ENCODE data around the gene TFE3. TPM values are rescaled to one million over a fixed set of nuclear protein-coding genes. Genes with fewer than 3 reads are reported as not detected.

TFE3 gene
- total RNA-seq, 6 donors from 2014 or later, result 44.4 to 99.7 (median 72.3) TPM

DNA sequence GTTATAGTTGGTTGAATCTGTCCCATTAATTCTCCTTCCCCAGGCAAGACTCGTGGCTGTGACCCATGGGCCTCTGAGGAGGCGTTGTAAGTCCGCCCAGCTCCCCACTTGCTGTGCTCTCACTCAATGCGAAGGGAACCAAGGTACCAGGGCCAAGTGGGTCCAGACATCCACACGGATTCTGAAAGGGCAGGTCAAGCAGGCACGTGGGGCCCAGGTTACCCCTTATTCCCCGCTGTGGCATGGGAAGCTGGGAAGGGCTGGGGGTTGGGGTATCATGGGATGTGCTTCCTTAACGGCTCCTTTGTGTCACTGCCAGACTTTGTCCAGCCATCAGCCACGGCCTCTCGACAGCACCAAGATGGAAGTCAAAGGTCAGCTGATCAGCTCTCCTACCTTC lies 18.8 kb upstream of the TFE3 start:
- Histone ChIP-seq H3K4me3 (no peak overlapping the region), H3K27ac (no peak overlapping the region), H3K9me3 (no peaks in the 10 kb centered on the region), H3K36me3 (peaks cover 0 to 29% (median 3%) of the 10 kb centered on the region in 4 donors), H3K27me3 (no peaks in the 10 kb centered on the region), H3K4me1 (peaks cover 0 to 6% (median 0%) of the 10 kb centered on the region in 4 donors)
- no peak for ATAC-seq (ENCODE audit: low FRiP score in 2 of 2)
- DNase-seq, result no peak
- TF ChIP-seq, protein P1, sequence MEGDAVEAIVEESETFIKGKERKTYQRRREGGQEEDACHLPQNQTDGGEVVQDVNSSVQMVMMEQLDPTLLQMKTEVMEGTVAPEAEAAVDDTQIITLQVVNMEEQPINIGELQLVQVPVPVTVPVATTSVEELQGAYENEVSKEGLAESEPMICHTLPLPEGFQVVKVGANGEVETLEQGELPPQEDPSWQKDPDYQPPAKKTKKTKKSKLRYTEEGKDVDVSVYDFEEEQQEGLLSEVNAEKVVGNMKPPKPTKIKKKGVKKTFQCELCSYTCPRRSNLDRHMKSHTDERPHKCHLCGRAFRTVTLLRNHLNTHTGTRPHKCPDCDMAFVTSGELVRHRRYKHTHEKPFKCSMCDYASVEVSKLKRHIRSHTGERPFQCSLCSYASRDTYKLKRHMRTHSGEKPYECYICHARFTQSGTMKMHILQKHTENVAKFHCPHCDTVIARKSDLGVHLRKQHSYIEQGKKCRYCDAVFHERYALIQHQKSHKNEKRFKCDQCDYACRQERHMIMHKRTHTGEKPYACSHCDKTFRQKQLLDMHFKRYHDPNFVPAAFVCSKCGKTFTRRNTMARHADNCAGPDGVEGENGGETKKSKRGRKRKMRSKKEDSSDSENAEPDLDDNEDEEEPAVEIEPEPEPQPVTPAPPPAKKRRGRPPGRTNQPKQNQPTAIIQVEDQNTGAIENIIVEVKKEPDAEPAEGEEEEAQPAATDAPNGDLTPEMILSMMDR (IDR thresholded peaks at IDR 0.05), result no peak
- TF ChIP-seq POLR2A (IDR thresholded peaks at IDR 0.05) (no peak), EP300 (IDR thresholded peaks at IDR 0.05) (no peak), POLR2AphosphoS5 (IDR thresholded peaks at IDR 0.05) (no peak)
- WGBS, 2 donors, result 89% methylated on average over 10 of the region's 10 CpGs; no CpG with 5 or more reads in 1 of the 2 donors

DNA sequence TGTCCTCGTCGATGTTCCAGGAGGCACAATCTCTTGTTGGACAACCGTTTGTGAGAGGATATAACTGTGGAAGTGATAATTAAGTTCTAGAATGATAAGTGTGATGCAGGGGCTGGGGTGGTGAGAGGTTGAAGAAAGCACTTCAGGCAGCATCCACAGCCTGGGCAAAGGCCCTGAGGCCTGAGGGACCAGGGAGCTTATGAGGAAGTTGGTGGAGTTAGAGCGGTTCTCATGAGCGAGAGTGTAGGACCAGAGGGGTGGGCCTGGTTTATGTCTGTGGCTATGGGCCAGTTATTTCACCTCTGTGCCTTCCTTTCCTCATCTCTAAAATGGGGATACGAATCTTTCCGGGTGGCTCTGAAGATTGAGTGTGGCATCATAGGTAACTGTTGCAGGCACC lies 18.3 kb upstream of the TFE3 start:
- TF ChIP-seq, protein P1 (IDR thresholded peaks at IDR 0.05), result no peak
- TF ChIP-seq EP300 (IDR thresholded peaks at IDR 0.05), result no peak
- no peak for TF ChIP-seq POLR2A (IDR thresholded peaks at IDR 0.05)
- no peak for TF ChIP-seq POLR2AphosphoS5 (IDR thresholded peaks at IDR 0.05)
- Histone ChIP-seq H3K9me3 (no peaks in the 10 kb centered on the region), H3K27me3 (no peaks in the 10 kb centered on the region), H3K4me3 (no peak overlapping the region), H3K36me3 (peaks cover 0 to 29% (median 3%) of the 10 kb centered on the region in 4 donors), H3K27ac (no peak overlapping the region), H3K4me1 (peaks cover 0 to 6% (median 0%) of the 10 kb centered on the region in 4 donors)
- 83 to 90% methylated on average over 7 of the region's 7 CpGs for WGBS, 2 donors
- ATAC-seq (ENCODE audit: low FRiP score in 2 of 2), result no peak
- no peak for DNase-seq

DNA sequence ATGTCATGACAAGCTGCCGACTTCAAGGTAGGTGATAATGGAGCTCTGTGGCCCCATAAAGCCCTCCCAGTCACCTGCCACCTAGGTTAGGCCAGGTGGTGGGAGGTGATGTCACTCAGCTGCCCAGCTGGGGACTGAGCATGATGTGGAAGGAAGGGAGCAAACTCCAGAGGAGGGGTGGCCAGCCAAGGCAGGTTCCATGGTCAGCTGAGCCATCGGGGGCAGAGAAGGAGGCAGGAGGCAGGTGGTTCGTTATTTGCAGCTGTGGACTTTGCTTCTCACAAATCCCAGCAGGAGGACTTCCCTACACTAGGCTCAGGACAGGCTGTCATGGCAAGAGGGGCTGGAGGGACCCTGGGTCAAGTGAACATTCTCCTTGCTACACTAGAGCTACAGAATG lies 17.8 kb upstream of the TFE3 start:
- WGBS, 2 donors, result 84 to 100% methylated on average over 2 to 3 of the region's 3 CpGs
- no peaks in the 10 kb centered on the region for H3K9me3 ChIP-seq
- H3K27me3 ChIP-seq, result no peaks in the 10 kb centered on the region
- H3K27ac ChIP-seq, result no peak overlapping the region
- DNase-seq (no peak), ATAC-seq (ENCODE audit: low FRiP score in 2 of 2) (no peak)
- no peak for TF ChIP-seq POLR2A (IDR thresholded peaks at IDR 0.05)
- peaks cover 0 to 6% (median 0%) of the 10 kb centered on the region in 4 donors for H3K4me1 ChIP-seq
- H3K36me3 ChIP-seq, result peaks cover 0 to 28% (median 3%) of the 10 kb centered on the region in 4 donors
- H3K4me3 ChIP-seq, result no peak overlapping the region

DNA sequence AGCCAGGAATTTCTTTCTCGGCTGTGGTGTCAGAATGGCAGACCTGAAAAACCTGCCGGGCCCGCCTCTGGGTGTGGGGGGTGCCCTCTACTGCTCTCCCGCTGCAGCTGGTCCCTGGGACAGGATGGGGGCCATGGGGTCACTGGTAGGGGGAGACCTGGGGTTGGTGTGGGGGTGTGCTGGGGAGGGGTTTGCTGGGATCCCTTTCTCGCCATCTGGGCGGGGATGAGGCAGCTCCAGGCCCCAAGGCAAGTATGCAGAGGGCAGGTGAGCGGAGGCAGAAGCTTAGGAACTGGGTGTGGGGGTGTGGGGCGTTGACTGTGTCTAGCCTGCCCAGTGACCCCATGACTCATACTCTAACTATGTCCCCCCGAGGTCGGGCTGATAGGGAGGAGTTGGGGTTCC lies 16.5 kb upstream of the TFE3 start:
- ATAC-seq (ENCODE audit: low FRiP score in 2 of 2), result peak in 1 of 2 donors; percentile 38
- peak overlapping the region in 3 of 4 donors; percentile 37 to 48 (median 47) for H3K4me3 ChIP-seq
- WGBS, 2 donors, result 50 to 64% methylated on average over 1 to 10 of the region's 10 CpGs

DNA sequence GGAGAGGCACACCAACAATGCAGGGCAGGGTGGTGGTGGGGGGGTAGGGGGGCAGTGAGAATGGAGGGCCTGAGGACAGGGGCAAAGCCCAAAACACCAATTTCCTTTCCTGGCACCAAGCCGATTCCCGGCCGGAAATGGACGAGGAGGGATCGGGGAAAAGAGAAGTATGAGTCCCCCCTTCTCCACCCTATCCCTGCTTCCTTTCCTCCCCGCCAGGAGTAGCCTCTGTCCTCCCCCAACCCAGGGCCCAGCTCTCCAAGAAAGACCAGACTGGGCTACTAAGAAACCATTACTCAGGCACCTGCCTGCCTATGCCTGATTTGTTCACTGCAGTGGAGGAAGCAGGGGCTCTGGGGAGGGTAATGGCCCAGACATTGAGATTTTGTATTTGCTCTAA lies 16.0 kb upstream of the TFE3 start:
- 17 to 62% methylated on average over 5 to 6 of the region's 6 CpGs for WGBS, 2 donors
- Histone ChIP-seq H3K4me1 (peaks cover 0 to 6% (median 0%) of the 10 kb centered on the region in 4 donors), H3K36me3 (peaks cover 0 to 13% (median under 1%) of the 10 kb centered on the region in 4 donors), H3K4me3 (peak overlapping the region in 3 of 4 donors; percentile 37 to 48 (median 47)), H3K27ac (peak overlapping the region; percentile 63 to 78 (median 70)), H3K27me3 (no peaks in the 10 kb centered on the region), H3K9me3 (no peaks in the 10 kb centered on the region)
- ATAC-seq (ENCODE audit: low FRiP score in 2 of 2), result no peak
- no peak for DNase-seq
- TF ChIP-seq EP300 (IDR thresholded peaks at IDR 0.05), result no peak

More for the DNA sequence above, 16.5 kb upstream of the TFE3 start:
- peak in 1 of 2 donors; percentile 45 for DNase-seq
- peaks cover 0 to 6% (median 0%) of the 10 kb centered on the region in 4 donors for H3K4me1 ChIP-seq
- TF ChIP-seq EP300 (IDR thresholded peaks at IDR 0.05), result no peak
- TF ChIP-seq POLR2A (IDR thresholded peaks at IDR 0.05), result no peak
- TF ChIP-seq, protein P1 (IDR thresholded peaks at IDR 0.05), result no peak
- no peak for TF ChIP-seq POLR2AphosphoS5 (IDR thresholded peaks at IDR 0.05)
- H3K27ac ChIP-seq, result peak overlapping the region; percentile 63 to 78 (median 70)
- peaks cover 0 to 18% (median 3%) of the 10 kb centered on the region in 4 donors for H3K36me3 ChIP-seq
- H3K27me3 ChIP-seq, result no peaks in the 10 kb centered on the region
- H3K9me3 ChIP-seq, result no peaks in the 10 kb centered on the region

DNA sequence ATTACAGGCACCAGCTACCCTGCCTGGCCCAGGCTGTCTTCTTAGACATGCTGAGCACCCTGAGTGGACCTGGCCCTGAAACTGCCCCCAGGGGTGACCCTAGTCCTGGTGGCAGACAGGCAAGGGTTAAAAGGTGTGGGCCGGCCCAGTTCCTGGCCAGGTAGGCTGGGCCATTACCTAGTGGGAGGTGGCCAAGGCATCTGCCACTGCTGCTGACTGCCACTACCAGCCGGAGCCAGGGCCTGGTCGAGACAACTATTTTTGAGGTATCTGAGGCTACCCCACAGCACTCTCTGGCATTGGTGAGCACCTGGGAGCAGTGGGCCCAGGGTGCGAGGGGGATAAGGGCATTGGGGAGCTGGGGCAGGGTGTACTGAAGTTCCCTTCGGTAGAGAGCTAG lies 15.6 kb upstream of the TFE3 start, which contains the start of gene CCDC120:
TSS of gene CCDC120 (plus strand) at position 206 of the 400 bp plus-strand sequence. CDS start 3,043 bp downstream, outside the sequence.
- Histone ChIP-seq H3K27ac (peak within 1 kb of the TSS; percentile 63 to 78 (median 70)), H3K4me1 (peaks cover 0 to 6% (median 0%) of the 10 kb centered on the region in 4 donors), H3K27me3 (no peaks in the 10 kb centered on the region), H3K36me3 (peaks cover 0 to 9% (median 0%) of the 10 kb centered on the region in 4 donors), H3K9me3 (peaks cover 0 to under 1% (median 0%) of the 10 kb centered on the region in 4 donors), H3K4me3 (peak within 1 kb of the TSS in 3 of 4 donors; percentile 37 to 48 (median 47))
- 52% methylated on average over 4 of the region's 5 CpGs; no CpG with 5 or more reads in 1 of the 2 donors for WGBS, 2 donors
- DNase-seq (peak in 1 of 2 donors; percentile 60), ATAC-seq (ENCODE audit: low FRiP score in 2 of 2) (peak in 1 of 2 donors; percentile 60)
- TF ChIP-seq POLR2A (IDR thresholded peaks at IDR 0.05) (peak in 1 of 4 donors; percentile 30), POLR2AphosphoS5 (IDR thresholded peaks at IDR 0.05) (peak in 1 of 2 donors; percentile 38), EP300 (IDR thresholded peaks at IDR 0.05) (no peak)
- TF ChIP-seq, protein P1 (IDR thresholded peaks at IDR 0.05), result no peak

Measured in upper lobe of left lung (tissue), 6 donors.